Heart left ventricle (tissue), 13 donors: Measurements from ENCODE around the gene XRCC6.
"Not testable (repeated sequence)": the region's sequence is repeated elsewhere in the genome, so short reads cannot be mapped to it uniquely, and the experiment has no call there.

Experiments used
- CTCF ChIP-seq, 12 donors: fragments of 200-600 bp; sonication (generic) in 4 of 12; IDR thresholded peaks; one replicate each; pipeline versions ENCODE4 v1.5.0 to v1.8.0; 2018 to 2022; ENCODE audit warnings: antibody characterized with exemption in 12 of 12, mild to moderate bottlenecking in 5 of 12
- POLR2A ChIP-seq, 2 donors: fragments of 450-650 bp; IDR thresholded peaks; one replicate each; pipeline ENCODE4 v1.6.1; 2017; ENCODE audit warnings: antibody characterized with exemption in 2 of 2, mild to moderate bottlenecking in 2 of 2, moderate library complexity in 2 of 2
- donor health status: ischemic (EF 13 %, LVEDD 7.1; RV severe dilation, severe dysfunction).
- donor health status: DM: no; HTN: yes; CAD: no.
- donor health status: DM: no; HTN: no; CAD: no.
- donor health status: ischemic (EF 25% LVEDD 6.9; RV normal size, moderate dysfunction).
- donor health status: ischemic (EF 25% LVEDD 5.7; RV mildly dilated, moderate dysfunction).
- donor health status: ischemic (EF 35%, LVEDD 5.7; RV mildly dilated, moderate dysfunction).
- donor health status: nonischemic (EF 11% LVEDD 7.7; RV severe dilation, severe dysfunction).
- donor health status: DM: yes; HTN: yes; CAD: no.
- donor health status: PGD.
- donor health status: ischemic (EF 29% LVEDD 5.4; RV normal size, mild dysfunction).
- donor health status: nonischemic (EF 23%, LVEDD 6.1; RV moderate dilation, normal function).

- TF ChIP-seq CTCF, POLR2A (IDR thresholded peaks at IDR 0.05): not testable (repeated sequence)
These were observed 10.5 kb downstream of the XRCC6 start for GRCh38 chr22:41631615-41632014.
